ENCODE results near the gene LIFR.

The LIFR gene

GRCh38 chr5:38471709-38472108, 84.7 kb downstream of the LIFR start:
- no peak for DNase-seq (ENCODE audit: low read depth)
- TF ChIP-seq CTCF (conservative IDR thresholded peaks at IDR 0.05; ENCODE audit: control insufficient read depth, insufficient read depth, low read depth, low read length), result no peak
- H3K4me3 ChIP-seq (ENCODE audit: control insufficient read depth, low read depth, low read length), result no peak overlapping the region

GRCh38 chr5:38469707-38470267, 86.7 kb downstream of the LIFR start:
- H3K4me3 ChIP-seq (ENCODE audit: control insufficient read depth, low read depth, low read length), result no peak overlapping the region
- TF ChIP-seq CTCF (conservative IDR thresholded peaks at IDR 0.05; ENCODE audit: control insufficient read depth, insufficient read depth, low read depth, low read length), result no peak
- DNase-seq (ENCODE audit: low read depth), result no peak

- no peak for TF ChIP-seq CTCF (conservative IDR thresholded peaks at IDR 0.05; ENCODE audit: control insufficient read depth, insufficient read depth, low read depth, low read length)
- H3K4me3 ChIP-seq (ENCODE audit: control insufficient read depth, low read depth, low read length), result no peak overlapping the region
Measured at GRCh38 chr5:38468978-38469706, 87.3 kb downstream of the LIFR start.

GRCh38 chr5:38468202-38468673, 88.2 kb downstream of the LIFR start:
- DNase-seq (ENCODE audit: low read depth), result peak; percentile 97
- no peak overlapping the region for H3K4me3 ChIP-seq (ENCODE audit: control insufficient read depth, low read depth, low read length)
- TF ChIP-seq CTCF (conservative IDR thresholded peaks at IDR 0.05; ENCODE audit: control insufficient read depth, insufficient read depth, low read depth, low read length), result no peak

More at GRCh38 chr5:38468978-38469706, 87.3 kb downstream of the LIFR start:
- DNase-seq (ENCODE audit: low read depth), result peak; percentile 87

DNA sequence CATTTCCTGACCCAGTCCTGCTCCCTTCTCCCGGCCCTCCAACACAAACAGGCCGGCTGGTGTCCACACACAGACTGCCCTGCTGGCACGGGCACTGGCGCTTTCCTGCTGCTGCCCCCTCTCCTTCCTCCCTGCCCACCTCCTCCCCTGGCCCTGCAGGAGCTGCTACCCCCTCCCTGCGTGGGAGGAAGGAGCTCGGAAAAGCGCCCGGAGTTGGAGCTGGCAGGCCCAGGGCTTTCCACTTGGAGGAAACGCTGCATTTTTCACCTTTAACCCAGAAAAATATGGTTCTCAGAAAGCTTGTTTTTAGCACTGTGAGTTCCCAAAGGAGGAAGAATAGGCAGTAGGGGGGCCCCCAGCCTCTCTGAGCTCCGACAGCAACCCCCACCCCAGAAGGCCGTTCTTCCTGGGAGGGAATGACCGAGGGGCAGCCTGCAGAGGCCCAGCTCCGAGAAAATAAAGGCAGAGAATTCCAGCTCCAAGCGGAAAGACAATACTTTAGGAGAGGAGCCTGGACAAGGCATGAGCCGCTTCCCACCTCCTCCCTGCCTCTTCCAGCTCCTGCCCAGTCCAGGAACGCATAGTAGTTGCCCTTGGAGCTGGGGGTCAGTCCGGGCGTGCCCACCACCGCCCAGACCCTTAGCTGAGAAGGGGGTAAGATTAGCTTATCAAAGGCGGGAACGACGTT, 88.9 kb downstream of the LIFR start:
- DNase-seq (ENCODE audit: low read depth), result peak; percentile 59
- TF ChIP-seq CTCF (conservative IDR thresholded peaks at IDR 0.05; ENCODE audit: control insufficient read depth, insufficient read depth, low read depth, low read length), result no peak
- no peak overlapping the region for H3K4me3 ChIP-seq (ENCODE audit: control insufficient read depth, low read depth, low read length)

GRCh38 chr5:38466424-38467189, 89.8 kb downstream of the LIFR start:
- no peak for TF ChIP-seq CTCF (conservative IDR thresholded peaks at IDR 0.05; ENCODE audit: control insufficient read depth, insufficient read depth, low read depth, low read length)
- H3K4me3 ChIP-seq (ENCODE audit: control insufficient read depth, low read depth, low read length), result no peak overlapping the region
- peak; percentile 95 for DNase-seq (ENCODE audit: low read depth)
